ENCODE data around the gene PLA2G4B. TPM values are rescaled to one million over a fixed set of nuclear protein-coding genes. Genes with fewer than 3 reads are reported as not detected.

The PLA2G4B gene
- total RNA-seq, 1 experiment from 2014 or later: 11.0 TPM

DNA sequence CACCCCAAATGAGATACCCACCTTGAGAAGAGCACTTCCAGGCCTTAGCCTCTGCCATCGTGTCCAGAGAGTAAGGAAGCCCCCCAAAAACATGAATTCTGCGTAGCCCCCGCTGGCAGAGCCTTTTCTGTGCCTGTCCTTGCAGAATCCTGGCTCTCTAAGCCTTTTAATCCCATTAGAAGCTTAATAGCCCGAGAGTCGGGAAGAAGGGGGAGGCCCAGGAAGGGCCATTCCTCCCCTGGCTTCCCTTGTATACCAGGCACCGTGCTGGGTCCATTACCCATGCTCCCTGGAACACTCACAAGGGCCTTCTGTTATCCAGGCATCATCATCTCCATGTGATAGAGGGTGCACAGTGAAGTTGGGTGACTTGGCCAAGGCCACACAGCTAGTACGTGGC is 48.1 kb downstream of the PLA2G4B start (continued):
- TF ChIP-seq, protein P1, sequence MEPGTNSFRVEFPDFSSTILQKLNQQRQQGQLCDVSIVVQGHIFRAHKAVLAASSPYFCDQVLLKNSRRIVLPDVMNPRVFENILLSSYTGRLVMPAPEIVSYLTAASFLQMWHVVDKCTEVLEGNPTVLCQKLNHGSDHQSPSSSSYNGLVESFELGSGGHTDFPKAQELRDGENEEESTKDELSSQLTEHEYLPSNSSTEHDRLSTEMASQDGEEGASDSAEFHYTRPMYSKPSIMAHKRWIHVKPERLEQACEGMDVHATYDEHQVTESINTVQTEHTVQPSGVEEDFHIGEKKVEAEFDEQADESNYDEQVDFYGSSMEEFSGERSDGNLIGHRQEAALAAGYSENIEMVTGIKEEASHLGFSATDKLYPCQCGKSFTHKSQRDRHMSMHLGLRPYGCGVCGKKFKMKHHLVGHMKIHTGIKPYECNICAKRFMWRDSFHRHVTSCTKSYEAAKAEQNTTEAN (CRISPR knock-in tag; IDR thresholded peaks at IDR 0.05): no peak
- no peak for TF ChIP-seq GABPB1 (CRISPR knock-in tag; IDR thresholded peaks at IDR 0.05)
- no peak for TF ChIP-seq NR3C1 (CRISPR knock-in tag; conservative IDR thresholded peaks at IDR 0.05; ENCODE audit: low read depth)
- TF ChIP-seq GTF2I (CRISPR knock-in tag; conservative IDR thresholded peaks at IDR 0.05): no peak

DNA sequence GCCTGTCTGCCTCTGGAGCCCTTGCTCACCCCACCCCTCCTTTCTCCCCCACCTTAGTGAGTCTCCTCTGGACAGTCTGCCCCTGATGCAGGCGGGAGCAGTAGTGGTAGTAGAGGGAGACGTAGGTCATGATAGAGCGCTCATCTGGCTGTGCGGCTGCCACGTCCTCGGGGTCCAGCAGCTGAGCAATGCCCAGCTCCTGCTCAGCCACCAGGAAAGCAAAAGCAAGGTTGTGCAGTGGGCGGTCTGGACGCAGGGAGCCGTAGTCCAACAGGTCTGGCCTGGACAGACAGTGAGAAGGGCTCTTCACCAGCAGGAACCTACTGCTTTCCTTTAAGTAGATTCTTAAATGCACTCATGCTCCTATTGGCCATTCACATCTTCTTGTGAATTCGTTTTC is 48.5 kb downstream of the PLA2G4B start:
- CTCF ChIA-PET: no interaction called here
- Mint-ChIP-seq H3K4me1 (peaks cover 4% of the 10 kb centered on the region), H3K9me3 (no peaks in the 10 kb centered on the region), H3K36me3 (no peaks in the 10 kb centered on the region), H3K4me3 (no peak overlapping the region), H3K27ac (no peak overlapping the region), H3K27me3 (ENCODE audit: low read depth) (peaks cover 16% of the 10 kb centered on the region)
- POLR2A ChIA-PET: no interaction called here
- ATAC-seq (no peak), DNase-seq (ENCODE audit: low spot score) (no peak)
- no peak for TF ChIP-seq FOXK1 (CRISPR knock-in tag; IDR thresholded peaks at IDR 0.05)
- no peak for TF ChIP-seq ATF1 (CRISPR knock-in tag; IDR thresholded peaks at IDR 0.05)
- TF ChIP-seq, protein P2, sequence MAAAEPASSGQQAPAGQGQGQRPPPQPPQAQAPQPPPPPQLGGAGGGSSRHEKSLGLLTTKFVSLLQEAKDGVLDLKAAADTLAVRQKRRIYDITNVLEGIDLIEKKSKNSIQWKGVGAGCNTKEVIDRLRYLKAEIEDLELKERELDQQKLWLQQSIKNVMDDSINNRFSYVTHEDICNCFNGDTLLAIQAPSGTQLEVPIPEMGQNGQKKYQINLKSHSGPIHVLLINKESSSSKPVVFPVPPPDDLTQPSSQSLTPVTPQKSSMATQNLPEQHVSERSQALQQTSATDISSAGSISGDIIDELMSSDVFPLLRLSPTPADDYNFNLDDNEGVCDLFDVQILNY (CRISPR knock-in tag; IDR thresholded peaks at IDR 0.05): no peak
- no peak for TF ChIP-seq IRF2 (CRISPR knock-in tag; IDR thresholded peaks at IDR 0.05; ENCODE audit: borderline replicate concordance, low read depth)
- no peak for TF ChIP-seq GABPB1 (CRISPR knock-in tag; IDR thresholded peaks at IDR 0.05)
- no peak for TF ChIP-seq CBFB (CRISPR knock-in tag; IDR thresholded peaks at IDR 0.05; ENCODE audit: low read depth)
- TF ChIP-seq, protein P3, sequence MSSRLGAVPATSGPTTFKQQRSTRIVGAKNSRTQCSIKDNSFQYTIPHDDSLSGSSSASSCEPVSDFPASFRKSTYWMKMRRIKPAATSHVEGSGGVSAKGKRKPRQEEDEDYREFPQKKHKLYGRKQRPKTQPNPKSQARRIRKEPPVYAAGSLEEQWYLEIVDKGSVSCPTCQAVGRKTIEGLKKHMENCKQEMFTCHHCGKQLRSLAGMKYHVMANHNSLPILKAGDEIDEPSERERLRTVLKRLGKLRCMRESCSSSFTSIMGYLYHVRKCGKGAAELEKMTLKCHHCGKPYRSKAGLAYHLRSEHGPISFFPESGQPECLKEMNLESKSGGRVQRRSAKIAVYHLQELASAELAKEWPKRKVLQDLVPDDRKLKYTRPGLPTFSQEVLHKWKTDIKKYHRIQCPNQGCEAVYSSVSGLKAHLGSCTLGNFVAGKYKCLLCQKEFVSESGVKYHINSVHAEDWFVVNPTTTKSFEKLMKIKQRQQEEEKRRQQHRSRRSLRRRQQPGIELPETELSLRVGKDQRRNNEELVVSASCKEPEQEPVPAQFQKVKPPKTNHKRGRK (CRISPR knock-in tag; IDR thresholded peaks at IDR 0.05; ENCODE audit: borderline replicate concordance): no peak
- TF ChIP-seq TEAD1 (CRISPR knock-in tag; IDR thresholded peaks at IDR 0.05): no peak
- TF ChIP-seq, protein P4, sequence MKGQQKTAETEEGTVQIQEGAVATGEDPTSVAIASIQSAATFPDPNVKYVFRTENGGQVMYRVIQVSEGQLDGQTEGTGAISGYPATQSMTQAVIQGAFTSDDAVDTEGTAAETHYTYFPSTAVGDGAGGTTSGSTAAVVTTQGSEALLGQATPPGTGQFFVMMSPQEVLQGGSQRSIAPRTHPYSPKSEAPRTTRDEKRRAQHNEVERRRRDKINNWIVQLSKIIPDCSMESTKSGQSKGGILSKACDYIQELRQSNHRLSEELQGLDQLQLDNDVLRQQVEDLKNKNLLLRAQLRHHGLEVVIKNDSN (CRISPR knock-in tag; IDR thresholded peaks at IDR 0.05): no peak
- TF ChIP-seq NR1H2 (CRISPR knock-in tag; IDR thresholded peaks at IDR 0.05): no peak
- TF ChIP-seq, protein P5, sequence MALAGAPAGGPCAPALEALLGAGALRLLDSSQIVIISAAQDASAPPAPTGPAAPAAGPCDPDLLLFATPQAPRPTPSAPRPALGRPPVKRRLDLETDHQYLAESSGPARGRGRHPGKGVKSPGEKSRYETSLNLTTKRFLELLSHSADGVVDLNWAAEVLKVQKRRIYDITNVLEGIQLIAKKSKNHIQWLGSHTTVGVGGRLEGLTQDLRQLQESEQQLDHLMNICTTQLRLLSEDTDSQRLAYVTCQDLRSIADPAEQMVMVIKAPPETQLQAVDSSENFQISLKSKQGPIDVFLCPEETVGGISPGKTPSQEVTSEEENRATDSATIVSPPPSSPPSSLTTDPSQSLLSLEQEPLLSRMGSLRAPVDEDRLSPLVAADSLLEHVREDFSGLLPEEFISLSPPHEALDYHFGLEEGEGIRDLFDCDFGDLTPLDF (CRISPR knock-in tag; IDR thresholded peaks at IDR 0.05): no peak
- TF ChIP-seq, protein P6, sequence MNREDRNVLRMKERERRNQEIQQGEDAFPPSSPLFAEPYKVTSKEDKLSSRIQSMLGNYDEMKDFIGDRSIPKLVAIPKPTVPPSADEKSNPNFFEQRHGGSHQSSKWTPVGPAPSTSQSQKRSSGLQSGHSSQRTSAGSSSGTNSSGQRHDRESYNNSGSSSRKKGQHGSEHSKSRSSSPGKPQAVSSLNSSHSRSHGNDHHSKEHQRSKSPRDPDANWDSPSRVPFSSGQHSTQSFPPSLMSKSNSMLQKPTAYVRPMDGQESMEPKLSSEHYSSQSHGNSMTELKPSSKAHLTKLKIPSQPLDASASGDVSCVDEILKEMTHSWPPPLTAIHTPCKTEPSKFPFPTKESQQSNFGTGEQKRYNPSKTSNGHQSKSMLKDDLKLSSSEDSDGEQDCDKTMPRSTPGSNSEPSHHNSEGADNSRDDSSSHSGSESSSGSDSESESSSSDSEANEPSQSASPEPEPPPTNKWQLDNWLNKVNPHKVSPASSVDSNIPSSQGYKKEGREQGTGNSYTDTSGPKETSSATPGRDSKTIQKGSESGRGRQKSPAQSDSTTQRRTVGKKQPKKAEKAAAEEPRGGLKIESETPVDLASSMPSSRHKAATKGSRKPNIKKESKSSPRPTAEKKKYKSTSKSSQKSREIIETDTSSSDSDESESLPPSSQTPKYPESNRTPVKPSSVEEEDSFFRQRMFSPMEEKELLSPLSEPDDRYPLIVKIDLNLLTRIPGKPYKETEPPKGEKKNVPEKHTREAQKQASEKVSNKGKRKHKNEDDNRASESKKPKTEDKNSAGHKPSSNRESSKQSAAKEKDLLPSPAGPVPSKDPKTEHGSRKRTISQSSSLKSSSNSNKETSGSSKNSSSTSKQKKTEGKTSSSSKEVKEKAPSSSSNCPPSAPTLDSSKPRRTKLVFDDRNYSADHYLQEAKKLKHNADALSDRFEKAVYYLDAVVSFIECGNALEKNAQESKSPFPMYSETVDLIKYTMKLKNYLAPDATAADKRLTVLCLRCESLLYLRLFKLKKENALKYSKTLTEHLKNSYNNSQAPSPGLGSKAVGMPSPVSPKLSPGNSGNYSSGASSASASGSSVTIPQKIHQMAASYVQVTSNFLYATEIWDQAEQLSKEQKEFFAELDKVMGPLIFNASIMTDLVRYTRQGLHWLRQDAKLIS (CRISPR knock-in tag; IDR thresholded peaks at IDR 0.05; ENCODE audit: borderline replicate concordance): no peak
